Endothelial cell (in vitro differentiated cells): ENCODE measurements around the gene SYT14. TPM values are rescaled to one million over a fixed set of nuclear protein-coding genes. Genes with fewer than 3 reads are reported as not detected.

Source experiments
- DNase-seq: peaks from one replicate; pipeline ENCODE4 v3.0.0; 2021; ENCODE audit warnings: low spot score
- H3K27ac Mint-ChIP-seq: one replicate; pipeline ENCODE4 v1.8.0; 2021; ENCODE audit warnings: mixed read lengths, inconsistent platforms; ENCODE audit not compliant: unreplicated experiment
- H3K27me3 Mint-ChIP-seq: one replicate; pipeline ENCODE4 v1.8.0; 2021; ENCODE audit warnings: mild to moderate bottlenecking, moderate library complexity, mixed read lengths, inconsistent platforms; ENCODE audit not compliant: unreplicated experiment
- H3K36me3 Mint-ChIP-seq: one replicate; pipeline ENCODE4 v1.8.0; 2021; ENCODE audit warnings: mild to moderate bottlenecking, low read depth, mixed read lengths, inconsistent platforms; ENCODE audit not compliant: unreplicated experiment
- H3K4me1 Mint-ChIP-seq: one replicate; pipeline ENCODE4 v1.8.0; 2021; ENCODE audit warnings: mild to moderate bottlenecking, mixed read lengths, inconsistent platforms; ENCODE audit not compliant: unreplicated experiment
- H3K4me3 Mint-ChIP-seq: one replicate; pipeline ENCODE4 v1.8.0; 2021; ENCODE audit warnings: mild to moderate bottlenecking, mixed read lengths, inconsistent platforms; ENCODE audit not compliant: unreplicated experiment
- H3K9me3 Mint-ChIP-seq: one replicate; pipeline ENCODE4 v1.8.0; 2021; ENCODE audit warnings: mixed read lengths, inconsistent platforms; ENCODE audit not compliant: unreplicated experiment
- CTCF ChIP-seq: fragments of 200-600 bp; sonication (generic); IDR thresholded peaks from one replicate; pipeline ENCODE4 v1.5.0; 2021; ENCODE audit warnings: antibody characterized with exemption; ENCODE audit not compliant: unreplicated experiment
- total RNA-seq: library from RNA; stranded (reverse); fragmentation: NEBNext Ultra II Directional; extraction: Animal tissue kit (Norgen Biotek cat#: 25700); gene quantifications from one replicate; pipeline ENCODE4 v1.2.1, GENCODE V29; 2021; ENCODE audit not compliant: unreplicated experiment

Gene SYT14
- total RNA-seq, 1 donor from 2014 or later: 9.7 TPM

GRCh38 chr1:209936125-209936524, 1.9 kb upstream of the SYT14 start:
- no peak for TF ChIP-seq CTCF
- H3K27me3 Mint-ChIP-seq: peaks cover 3% of the 10 kb centered on the region
- H3K4me3 Mint-ChIP-seq: no peak overlapping the region
- H3K36me3 Mint-ChIP-seq: no peaks in the 10 kb centered on the region
- H3K4me1 Mint-ChIP-seq: peaks cover 17% of the 10 kb centered on the region
- H3K27ac Mint-ChIP-seq: no peak overlapping the region
- DNase-seq: no peak
- H3K9me3 Mint-ChIP-seq: no peaks in the 10 kb centered on the region

DNA sequence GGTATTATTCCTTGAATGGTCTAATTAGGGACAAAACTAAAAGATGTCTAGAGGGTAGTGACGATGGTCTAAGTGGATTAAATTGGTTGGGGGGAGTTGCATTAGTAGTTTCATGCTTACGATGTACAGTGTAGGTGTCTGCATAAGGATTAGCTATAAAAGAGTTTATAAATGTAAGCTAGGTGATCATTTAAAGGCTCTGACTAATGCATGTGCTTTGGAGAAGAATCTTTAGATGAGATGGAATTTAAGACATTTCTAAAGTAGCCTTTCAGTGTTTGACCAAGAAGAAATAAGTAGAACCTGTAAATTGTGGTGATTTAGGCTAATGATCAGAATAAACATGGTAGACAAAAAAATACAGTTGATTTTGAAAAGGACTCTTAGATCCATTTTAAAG, 7.4 kb downstream of the SYT14 start:
- Mint-ChIP-seq H3K27me3 (peaks cover 3% of the 10 kb centered on the region), H3K27ac (no peak overlapping the region), H3K4me1 (peaks cover 6% of the 10 kb centered on the region), H3K9me3 (no peaks in the 10 kb centered on the region), H3K36me3 (no peaks in the 10 kb centered on the region), H3K4me3 (no peak overlapping the region)
- TF ChIP-seq CTCF: no peak
- DNase-seq: no peak

- H3K4me3 Mint-ChIP-seq: no peak overlapping the region
- no peak overlapping the region for H3K27ac Mint-ChIP-seq
- H3K36me3 Mint-ChIP-seq: no peaks in the 10 kb centered on the region
- no peak for TF ChIP-seq CTCF
- no peaks in the 10 kb centered on the region for H3K9me3 Mint-ChIP-seq
- H3K27me3 Mint-ChIP-seq: peaks cover 3% of the 10 kb centered on the region
- DNase-seq: no peak
- peaks cover 2% of the 10 kb centered on the region for H3K4me1 Mint-ChIP-seq
Measured at GRCh38 chr1:209948155-209948554, 10.1 kb downstream of the SYT14 start.

GRCh38 chr1:209956116-209956515, 18.1 kb downstream of the SYT14 start:
- Mint-ChIP-seq H3K4me3 (no peak overlapping the region), H3K27me3 (no peaks in the 10 kb centered on the region), H3K36me3 (peaks cover 4% of the 10 kb centered on the region), H3K4me1 (peaks cover 6% of the 10 kb centered on the region), H3K27ac (no peak overlapping the region), H3K9me3 (no peaks in the 10 kb centered on the region)
- TF ChIP-seq CTCF: no peak
- DNase-seq: no peak

- Mint-ChIP-seq H3K9me3 (no peaks in the 10 kb centered on the region), H3K4me1 (peaks cover 6% of the 10 kb centered on the region), H3K36me3 (peaks cover 4% of the 10 kb centered on the region), H3K27me3 (no peaks in the 10 kb centered on the region), H3K27ac (no peak overlapping the region), H3K4me3 (no peak overlapping the region)
- TF ChIP-seq CTCF: no peak
- no peak for DNase-seq
Measured at GRCh38 chr1:209959623-209960022, 21.6 kb downstream of the SYT14 start.
